Thyroid gland (tissue), 4 donors: Measurements from ENCODE around the gene PHACTR3.
"Not testable (repeated sequence)": the region's sequence is repeated elsewhere in the genome, so short reads cannot be mapped to it uniquely, and the experiment has no call there.

Experiments
- CTCF ChIP-seq, 6 experiments: fragments of 200-600 bp in 3 of 6; fragments of 450-650 bp in 3 of 6; sonication (generic) in 3 of 6; IDR thresholded peaks; one replicate each; pipeline ENCODE4 v1.5.1; 2016 to 2019; ENCODE audit warnings: antibody characterized with exemption in 6 of 6, mild to moderate bottlenecking in 2 of 6, inconsistent platforms in 1 of 6, moderate library complexity in 1 of 6
- POLR2A ChIP-seq, 2 donors: fragments of 450-650 bp; IDR thresholded peaks; one replicate each; pipeline ENCODE4 v1.6.1; 2017; ENCODE audit warnings: antibody characterized with exemption in 2 of 2, mild to moderate bottlenecking in 2 of 2, moderate library complexity in 1 of 2

GRCh38 chr20:59890035-59890434 is 285.7 kb downstream of the PHACTR3 start:
- not testable (repeated sequence) for TF ChIP-seq POLR2A, CTCF (IDR thresholded peaks at IDR 0.05)
